Neural progenitor cell (in vitro differentiated cells): Measurements from ENCODE around the gene PLEKHA7. TPM values are rescaled to one million over a fixed set of nuclear protein-coding genes. Genes with fewer than 3 reads are reported as not detected.

Experiments
- DNase-seq: peaks from one replicate; pipeline ENCODE4 v3.0.0-alpha.2; 2016; ENCODE audit warnings: low spot score
- H2AFZ ChIP-seq: fragments of 200-600 bp; sonication (generic); replicated peaks from 2 replicates; pipeline ENCODE4 v1.6.1; 2016; ENCODE audit warnings: antibody characterized with exemption
- H3F3A ChIP-seq: fragments of 200-600 bp; sonication (generic); 2 replicates; pipeline ENCODE4 v1.6.1; 2016; ENCODE audit warnings: antibody characterized with exemption, low read depth
- H3K27ac ChIP-seq: fragments of 200-600 bp; sonication (generic); 2 replicates; pipeline ENCODE4 v1.5.1; 2016; ENCODE audit warnings: mild to moderate bottlenecking
- H3K27me3 ChIP-seq: fragments of 200-600 bp; sonication (generic); 2 replicates; pipeline ENCODE4 v1.6.1; 2016; ENCODE audit warnings: mild to moderate bottlenecking, moderate library complexity
- H3K36me3 ChIP-seq: fragments of 200-600 bp; sonication (generic); 2 replicates; pipeline ENCODE4 v1.5.1; 2016
- H3K4me1 ChIP-seq: fragments of 200-600 bp; sonication (generic); 2 replicates; pipeline ENCODE4 v1.6.1; 2016; ENCODE audit warnings: mixed run types
- H3K4me2 ChIP-seq: fragments of 200-600 bp; sonication (generic); 2 replicates; pipeline ENCODE4 v1.6.1; 2016
- H3K4me3 ChIP-seq: fragments of 200-600 bp; sonication (generic); 2 replicates; pipeline ENCODE4 v1.5.1; 2016
- H3K79me2 ChIP-seq: fragments of 200-600 bp; sonication (generic); 2 replicates; pipeline ENCODE4 v1.6.1; 2016; ENCODE audit warnings: low read depth
- H3K9ac ChIP-seq: fragments of 200-600 bp; sonication (generic); 2 replicates; pipeline ENCODE4 v1.6.1; 2016
- H3K9me3 ChIP-seq: fragments of 200-600 bp; sonication (generic); 2 replicates; pipeline ENCODE4 v1.5.1; 2016; ENCODE audit warnings: low read depth
- H4K20me1 ChIP-seq: fragments of 200-600 bp; sonication (generic); 2 replicates; pipeline ENCODE4 v1.6.1; 2016; ENCODE audit warnings: low read depth
- H3K27ac Mint-ChIP-seq: 3 replicates; pipeline ENCODE4 v1.8.0; 2021; ENCODE audit warnings: mixed read lengths
- H3K27me3 Mint-ChIP-seq: 2 replicates; pipeline ENCODE4 v1.8.0; 2022; ENCODE audit warnings: low read depth, mild to moderate bottlenecking, inconsistent platforms, moderate library complexity, mixed read lengths; ENCODE audit not compliant: insufficient read depth
- H3K36me3 Mint-ChIP-seq: 3 replicates; pipeline ENCODE4 v1.8.0; 2021; ENCODE audit warnings: mixed read lengths
- H3K4me1 Mint-ChIP-seq: 3 replicates; pipeline ENCODE4 v1.8.0; 2021; ENCODE audit warnings: mixed read lengths
- H3K4me3 Mint-ChIP-seq: 3 replicates; pipeline ENCODE4 v1.8.0; 2021; ENCODE audit warnings: mild to moderate bottlenecking, moderate library complexity, mixed read lengths
- H3K9me3 Mint-ChIP-seq: 3 replicates; pipeline ENCODE4 v1.8.0; 2020; ENCODE audit warnings: mixed read lengths
- EZH2 ChIP-seq: fragments of 200-600 bp; sonication (generic); IDR thresholded peaks from 2 replicates; pipeline ENCODE4 v1.6.1; 2017; ENCODE audit warnings: antibody characterized with exemption, mild to moderate bottlenecking, moderate library complexity
- EZH2phosphoT487 ChIP-seq: fragments of 200-600 bp; sonication (generic); IDR thresholded peaks from 2 replicates; pipeline ENCODE4 v1.6.1; 2017; ENCODE audit warnings: antibody characterized with exemption
- total RNA-seq: library from RNA; depleted of rRNA; stranded (reverse); fragments of >200 nt; gene quantifications from 2 replicates; pipeline ENCODE4 v1.2.3, GENCODE V29; 2015; ENCODE audit warnings: low replicate concordance
- TF ChIP-seq, protein P1 (sequence below): fragments of 200-600 bp; sonication (generic); IDR thresholded peaks from 2 replicates; pipeline ENCODE4 v1.5.1; 2017; ENCODE audit warnings: antibody characterized with exemption, mild to moderate bottlenecking

The PLEKHA7 gene
- total RNA-seq, 1 donor from 2014 or later: 20.3 TPM

DNA sequence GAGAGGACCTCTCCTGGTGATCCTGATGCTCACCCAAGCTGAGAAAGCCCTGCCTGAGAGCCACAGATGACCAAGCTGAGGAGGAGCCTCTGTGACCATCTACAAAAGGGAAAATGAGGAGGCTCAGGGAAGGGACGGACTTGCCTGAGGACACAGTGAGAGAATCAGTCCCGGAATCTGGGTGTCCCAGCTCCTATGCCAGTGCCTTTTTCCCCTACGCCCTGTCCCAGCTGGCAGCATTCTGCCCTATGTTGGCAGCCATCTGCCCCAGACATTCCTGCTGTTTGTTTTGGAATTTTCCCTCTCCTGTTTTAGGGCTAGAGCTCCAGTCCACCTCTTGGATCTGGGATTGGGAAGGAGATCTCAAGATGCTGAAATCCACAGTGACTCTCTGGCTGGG is 221.2 kb downstream of the PLEKHA7 start:
- TF ChIP-seq EZH2phosphoT487 (no peak), EZH2 (no peak)
- TF ChIP-seq, protein P1, sequence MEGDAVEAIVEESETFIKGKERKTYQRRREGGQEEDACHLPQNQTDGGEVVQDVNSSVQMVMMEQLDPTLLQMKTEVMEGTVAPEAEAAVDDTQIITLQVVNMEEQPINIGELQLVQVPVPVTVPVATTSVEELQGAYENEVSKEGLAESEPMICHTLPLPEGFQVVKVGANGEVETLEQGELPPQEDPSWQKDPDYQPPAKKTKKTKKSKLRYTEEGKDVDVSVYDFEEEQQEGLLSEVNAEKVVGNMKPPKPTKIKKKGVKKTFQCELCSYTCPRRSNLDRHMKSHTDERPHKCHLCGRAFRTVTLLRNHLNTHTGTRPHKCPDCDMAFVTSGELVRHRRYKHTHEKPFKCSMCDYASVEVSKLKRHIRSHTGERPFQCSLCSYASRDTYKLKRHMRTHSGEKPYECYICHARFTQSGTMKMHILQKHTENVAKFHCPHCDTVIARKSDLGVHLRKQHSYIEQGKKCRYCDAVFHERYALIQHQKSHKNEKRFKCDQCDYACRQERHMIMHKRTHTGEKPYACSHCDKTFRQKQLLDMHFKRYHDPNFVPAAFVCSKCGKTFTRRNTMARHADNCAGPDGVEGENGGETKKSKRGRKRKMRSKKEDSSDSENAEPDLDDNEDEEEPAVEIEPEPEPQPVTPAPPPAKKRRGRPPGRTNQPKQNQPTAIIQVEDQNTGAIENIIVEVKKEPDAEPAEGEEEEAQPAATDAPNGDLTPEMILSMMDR: no peak
- no peak overlapping the region for H3K27ac Mint-ChIP-seq
- H3K36me3 Mint-ChIP-seq: peaks cover 19% of the 10 kb centered on the region

DNA sequence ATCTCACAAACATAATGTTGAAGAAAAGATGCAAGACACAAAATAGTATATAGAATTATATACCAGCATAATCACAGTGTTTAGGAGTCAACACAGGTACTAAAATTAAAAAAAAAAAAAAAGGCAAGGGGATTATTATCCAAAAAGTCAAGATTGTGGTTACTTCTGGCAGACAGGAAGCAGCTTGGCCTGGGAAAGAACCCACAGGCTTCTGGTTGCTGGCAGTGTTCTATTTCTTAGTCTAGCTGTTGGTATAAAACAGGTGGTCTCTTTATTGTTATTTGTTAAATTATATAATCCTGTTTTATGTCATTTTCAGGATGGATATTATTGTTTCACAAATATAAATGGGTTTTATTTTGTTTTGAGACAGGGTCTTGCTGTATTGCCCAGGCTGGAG is 221.8 kb downstream of the PLEKHA7 start:
- Mint-ChIP-seq H3K27ac (no peak overlapping the region), H3K36me3 (peaks cover 19% of the 10 kb centered on the region), H3K9me3 (no peaks in the 10 kb centered on the region), H3K27me3 (no peaks in the 10 kb centered on the region), H3K4me3 (no peak overlapping the region), H3K4me1 (peaks cover 25% of the 10 kb centered on the region)
- H3K4me1 ChIP-seq: peaks cover 17% of the 10 kb centered on the region
- H3K9me3 ChIP-seq: no peaks in the 10 kb centered on the region
- H3K9ac ChIP-seq: no peak overlapping the region
- TF ChIP-seq EZH2: no peak
- TF ChIP-seq, protein P1: no peak
- TF ChIP-seq EZH2phosphoT487: no peak
- H2AFZ ChIP-seq: no peak overlapping the region
- H3K27me3 ChIP-seq: no peaks in the 10 kb centered on the region
- H3K4me2 ChIP-seq: no peak overlapping the region
- H3K4me3 ChIP-seq: no peak overlapping the region
- no peak overlapping the region for H3K27ac ChIP-seq
- no peaks in the 10 kb centered on the region for H3K79me2 ChIP-seq
- no peaks in the 10 kb centered on the region for H4K20me1 ChIP-seq
- H3K36me3 ChIP-seq: no peaks in the 10 kb centered on the region
- H3F3A ChIP-seq: no peaks in the 10 kb centered on the region
- DNase-seq: no peak

More for the DNA sequence above, 221.2 kb downstream of the PLEKHA7 start:
- Mint-ChIP-seq H3K4me1 (peaks cover 24% of the 10 kb centered on the region), H3K9me3 (no peaks in the 10 kb centered on the region), H3K27me3 (no peaks in the 10 kb centered on the region), H3K4me3 (no peak overlapping the region)
- Histone ChIP-seq H3K36me3 (no peaks in the 10 kb centered on the region), H3K79me2 (no peaks in the 10 kb centered on the region), H3K9me3 (no peaks in the 10 kb centered on the region), H4K20me1 (no peaks in the 10 kb centered on the region), H3K4me3 (no peak overlapping the region), H3K27me3 (no peaks in the 10 kb centered on the region), H3K4me1 (peaks cover 17% of the 10 kb centered on the region), H2AFZ (no peak overlapping the region), H3K27ac (no peak overlapping the region), H3F3A (no peaks in the 10 kb centered on the region), H3K9ac (no peak overlapping the region), H3K4me2 (no peak overlapping the region)
- DNase-seq: no peak

DNA sequence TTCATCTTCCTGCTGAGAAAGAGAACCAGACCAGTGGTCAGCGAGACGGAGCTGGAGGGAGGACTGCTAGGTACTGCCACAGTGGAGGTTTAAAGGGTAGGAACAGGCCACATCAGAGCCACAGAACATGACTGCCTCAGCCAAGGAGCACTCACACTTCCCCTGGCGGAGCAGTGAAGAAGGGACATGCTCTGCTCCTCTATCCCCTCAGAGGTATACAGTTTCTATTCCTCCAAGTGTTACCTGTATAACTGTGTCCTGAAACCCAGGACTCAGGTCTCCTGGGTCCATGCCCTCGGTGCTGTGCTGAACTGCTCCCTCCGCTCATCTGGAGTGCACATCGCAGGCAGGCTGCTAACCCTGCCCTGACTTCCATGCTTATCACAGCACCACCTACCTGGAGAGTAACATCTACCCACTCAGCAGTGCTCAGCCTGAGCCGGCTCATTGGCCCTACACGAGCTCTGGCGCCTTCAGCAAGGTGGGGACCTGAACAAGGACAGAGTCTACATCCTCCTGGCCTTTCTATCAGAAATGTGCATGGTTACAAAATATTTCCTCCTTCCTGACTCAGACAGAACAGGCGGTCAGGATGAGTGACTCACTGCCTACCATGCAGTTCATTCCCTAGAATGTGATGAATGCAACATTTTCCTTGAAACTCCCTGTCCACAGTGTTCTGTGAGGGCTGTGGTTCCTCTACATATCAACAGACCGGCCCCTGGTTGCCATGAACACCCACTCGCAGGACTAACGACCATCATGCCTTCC is 222.8 kb downstream of the PLEKHA7 start:
- Mint-ChIP-seq H3K9me3 (no peaks in the 10 kb centered on the region), H3K27me3 (peaks cover 5% of the 10 kb centered on the region), H3K36me3 (peaks cover 18% of the 10 kb centered on the region), H3K4me1 (peaks cover 26% of the 10 kb centered on the region), H3K27ac (peak overlapping the region; percentile 25), H3K4me3 (no peak overlapping the region)
- Histone ChIP-seq H3K27me3 (no peaks in the 10 kb centered on the region), H4K20me1 (no peaks in the 10 kb centered on the region), H3K4me2 (no peak overlapping the region), H3K4me3 (no peak overlapping the region), H3K79me2 (no peaks in the 10 kb centered on the region), H3K27ac (no peak overlapping the region), H3F3A (no peaks in the 10 kb centered on the region), H3K9me3 (no peaks in the 10 kb centered on the region), H3K4me1 (peaks cover 17% of the 10 kb centered on the region), H3K36me3 (no peaks in the 10 kb centered on the region), H2AFZ (no peak overlapping the region), H3K9ac (no peak overlapping the region)
- TF ChIP-seq EZH2phosphoT487: no peak
- TF ChIP-seq, protein P1: no peak
- TF ChIP-seq EZH2: no peak
- DNase-seq: no peak
